HL-60/S4 treated with phorbol 12-myristate 13-acetate at 8.2 ng/mL for 4 days and 3 days (cell line): Measurements from ENCODE around the gene C1QL1.

Experiments used
- in situ Hi-C: fragments of 300-500 bp; cut with MboI; formaldehyde crosslinking; loops from 2 replicates; pipeline ENCODE4 v1.15.0; 2022; ENCODE audit warnings: low sequenced_read_pairs

Gene C1QL1

GRCh38 chr17:44932096-44932786 is 35.9 kb downstream of the C1QL1 start:
- in situ Hi-C loops = no loop called here

- in situ Hi-C loops = no loop called here
Observed at GRCh38 chr17:44931376-44931775, 36.7 kb downstream of the C1QL1 start.

GRCh38 chr17:44930667-44931066 is 37.4 kb downstream of the C1QL1 start:
- in situ Hi-C loops = no loop called here

- in situ Hi-C loops = no loop called here
Observed at GRCh38 chr17:44928950-44929720, 39.0 kb downstream of the C1QL1 start.

- in situ Hi-C loops = no loop called here
Observed at GRCh38 chr17:44928136-44928535, 40.0 kb downstream of the C1QL1 start.

- in situ Hi-C loops = no loop called here
Observed at GRCh38 chr17:44927696-44928095, 40.4 kb downstream of the C1QL1 start.

- in situ Hi-C loops = no loop called here
Observed at GRCh38 chr17:44926821-44927525, 41.1 kb downstream of the C1QL1 start.

GRCh38 chr17:44925731-44926697 is 42.1 kb downstream of the C1QL1 start:
- in situ Hi-C loops = no loop called here

- in situ Hi-C loops = no loop called here
Observed at GRCh38 chr17:44924107-44924544, 44.0 kb downstream of the C1QL1 start.

- in situ Hi-C loops = no loop called here
Observed at GRCh38 chr17:44922746-44923470, 45.2 kb downstream of the C1QL1 start.

GRCh38 chr17:44922136-44922535 is 46.0 kb downstream of the C1QL1 start:
- in situ Hi-C loops = no loop called here

- in situ Hi-C loops = no loop called here
Observed at GRCh38 chr17:44921122-44921882, 46.8 kb downstream of the C1QL1 start.

GRCh38 chr17:44920565-44920940 is 47.5 kb downstream of the C1QL1 start:
- in situ Hi-C loops = no loop called here

- in situ Hi-C loops = loop anchor here (10.0 kb wide), 1 partner anchor 95 kb away; no protein-coding TSS in a partner anchor
Observed at GRCh38 chr17:44919885-44920564, 48.1 kb downstream of the C1QL1 start.

GRCh38 chr17:44919411-44919810 is 48.7 kb downstream of the C1QL1 start:
- in situ Hi-C loops = loop anchor here (10.0 kb wide), 1 partner anchor 95 kb away; no protein-coding TSS in a partner anchor

GRCh38 chr17:44918006-44918405 is 50.1 kb downstream of the C1QL1 start:
- in situ Hi-C loops = loop anchor here (10.0 kb wide), 1 partner anchor 97 kb away; no protein-coding TSS in a partner anchor

- in situ Hi-C loops = loop anchor here (10.0 kb wide), 1 partner anchor 97 kb away; no protein-coding TSS in a partner anchor
Observed at GRCh38 chr17:44917456-44917855, 50.6 kb downstream of the C1QL1 start.

- in situ Hi-C loops = loop anchor here (10.0 kb wide), 1 partner anchor 98 kb away; no protein-coding TSS in a partner anchor
Observed at GRCh38 chr17:44916781-44917241, 51.3 kb downstream of the C1QL1 start.
